ENCODE results near the gene FITM1. TPM values are rescaled to one million over a fixed set of nuclear protein-coding genes. Genes with fewer than 3 reads are reported as not detected.

FITM1 gene
- polyA plus RNA-seq, 3 donors = 2.1 TPM; not detected in 2

DNA sequence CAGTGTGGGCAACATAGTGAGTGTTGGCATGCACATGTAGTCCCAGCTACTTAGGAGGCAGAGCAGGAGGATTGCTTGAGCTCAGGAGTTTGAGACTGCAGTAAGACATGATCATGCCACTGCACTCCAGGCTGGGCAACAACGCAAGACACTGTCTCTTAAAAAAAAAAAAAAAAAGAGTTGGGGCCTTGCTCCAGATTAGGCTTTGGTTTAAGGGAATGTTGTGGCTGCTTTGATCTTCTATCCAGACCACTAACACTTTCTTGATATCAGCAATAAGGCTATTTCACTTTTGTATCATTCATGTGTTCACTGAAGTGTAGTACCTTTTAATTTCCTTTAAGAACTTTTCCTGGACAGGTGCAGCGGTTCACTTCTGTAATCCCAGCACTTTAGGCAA, 2.8 kb upstream of the FITM1 start:
- Mint-ChIP-seq H3K4me3 (no peak overlapping the region), H3K36me3 (peaks cover 22 to 51% of the 10 kb centered on the region in 2 donors), H3K9me3 (peaks cover 0 to under 1% (median 0%) of the 10 kb centered on the region in 7 donors), H3K27me3 (ENCODE audit: low read depth in 3 of 3) (peaks cover 0 to 2% (median 0%) of the 10 kb centered on the region in 3 donors), H3K27ac (no peak overlapping the region), H3K4me1 (peaks cover 13% of the 10 kb centered on the region)
- Histone ChIP-seq H4K20me1 (ENCODE audit: insufficient read depth, low read length) (no peaks in the 10 kb centered on the region), H3K79me2 (ENCODE audit: insufficient read depth, low read length) (no peaks in the 10 kb centered on the region), H3K4me3 (replicated peaks in 1 of 3; ENCODE audit: low read depth in 2 of 3, low read length in 3 of 3) (no peak overlapping the region), H3K27ac (ENCODE audit: low read depth in 1 of 2, low read length in 2 of 2) (no peak overlapping the region), H2AFZ (ENCODE audit: insufficient read depth, low read depth, low read length, poor library complexity, severe bottlenecking) (no peak overlapping the region), H3K27me3 (ENCODE audit: control insufficient read depth in 2 of 2, insufficient read depth in 2 of 2, low read length in 2 of 2) (no peaks in the 10 kb centered on the region), H3K4me2 (replicated peaks; ENCODE audit: extremely low read depth, low read length, poor library complexity, severe bottlenecking) (no peak overlapping the region), H3K9ac (ENCODE audit: insufficient read depth, low read length, poor library complexity, severe bottlenecking) (no peak overlapping the region), H3K9me3 (replicated peaks in 1 of 2; ENCODE audit: control insufficient read depth in 1 of 2, insufficient read depth in 1 of 2, low read length in 2 of 2) (no peaks in the 10 kb centered on the region), H3K36me3 (replicated peaks in 1 of 2; ENCODE audit: control insufficient read depth in 1 of 2, insufficient read depth in 2 of 2, low read length in 2 of 2) (peaks cover 18 to 22% of the 10 kb centered on the region in 2 donors), H3K4me1 (ENCODE audit: control insufficient read depth in 1 of 2, insufficient read depth in 2 of 2, low read length in 2 of 2) (peaks cover 5 to 7% of the 10 kb centered on the region in 2 donors)
- no peak for TF ChIP-seq CTCF (IDR thresholded peaks at IDR 0.05)
- WGBS (ENCODE audit: insufficient coverage) = no CpG with 5 or more reads among the region's 2 CpGs
- intact Hi-C loops (cut with micrococcal nuclease) = no loop called here
- no peak for DNase-seq

GRCh38 chr14:24129410-24129998, 955 bp upstream of the FITM1 start:
- Mint-ChIP-seq H3K36me3 (peaks cover 11 to 34% of the 10 kb centered on the region in 2 donors), H3K9me3 (peaks cover 0 to 1% (median 0%) of the 10 kb centered on the region in 7 donors), H3K4me1 (peaks cover 9% of the 10 kb centered on the region), H3K27me3 (ENCODE audit: low read depth in 3 of 3) (no peaks in the 10 kb centered on the region), H3K27ac (no peak overlapping the region), H3K4me3 (no peak overlapping the region)
- no peak for DNase-seq
- Histone ChIP-seq H2AFZ (ENCODE audit: insufficient read depth, low read depth, low read length, poor library complexity, severe bottlenecking) (no peak overlapping the region), H3K9ac (ENCODE audit: insufficient read depth, low read length, poor library complexity, severe bottlenecking) (no peak overlapping the region), H3K9me3 (replicated peaks in 1 of 2; ENCODE audit: control insufficient read depth in 1 of 2, insufficient read depth in 1 of 2, low read length in 2 of 2) (no peaks in the 10 kb centered on the region), H3K36me3 (replicated peaks in 1 of 2; ENCODE audit: control insufficient read depth in 1 of 2, insufficient read depth in 2 of 2, low read length in 2 of 2) (peaks cover 0 to 4% of the 10 kb centered on the region in 2 donors), H3K4me2 (replicated peaks; ENCODE audit: extremely low read depth, low read length, poor library complexity, severe bottlenecking) (no peak overlapping the region), H4K20me1 (ENCODE audit: insufficient read depth, low read length) (no peaks in the 10 kb centered on the region), H3K4me3 (replicated peaks in 1 of 3; ENCODE audit: low read depth in 2 of 3, low read length in 3 of 3) (no peak overlapping the region), H3K27ac (ENCODE audit: low read depth in 1 of 2, low read length in 2 of 2) (no peak overlapping the region), H3K79me2 (ENCODE audit: insufficient read depth, low read length) (no peaks in the 10 kb centered on the region), H3K4me1 (ENCODE audit: control insufficient read depth in 1 of 2, insufficient read depth in 2 of 2, low read length in 2 of 2) (peaks cover 5 to 7% of the 10 kb centered on the region in 2 donors), H3K27me3 (ENCODE audit: control insufficient read depth in 2 of 2, insufficient read depth in 2 of 2, low read length in 2 of 2) (no peaks in the 10 kb centered on the region)
- WGBS (ENCODE audit: insufficient coverage) = 82% methylated on average over 5 of the region's 8 CpGs
- TF ChIP-seq CTCF (IDR thresholded peaks at IDR 0.05) = no peak
- intact Hi-C loops (cut with micrococcal nuclease) = no loop called here
